ENCODE results near the gene SCN4B. TPM values are rescaled to one million over a fixed set of nuclear protein-coding genes. Genes with fewer than 3 reads are reported as not detected.

The SCN4B gene
- total RNA-seq, 1 experiment from 2014 or later = 1.6 TPM

- H3K36me3 Mint-ChIP-seq (ENCODE audit: insufficient read depth in 1 of 3, low read depth in 3 of 3) = peaks cover 0 to 4% (median 0%) of the 10 kb centered on the region in 3 experiments; a peak in 2 of 7 replicates
Observed at GRCh38 chr11:118084656-118085055, 68.0 kb downstream of the SCN4B start.

More at GRCh38 chr11:118084656-118085055, 68.0 kb downstream of the SCN4B start:
- H3K9ac ChIP-seq (ENCODE audit: extremely low read depth, insufficient read length, low read length) = no peak overlapping the region
- Mint-ChIP-seq H3K27me3 (ENCODE audit: low read depth) (peaks cover 21% of the 10 kb centered on the region), H3K4me3 (no peak overlapping the region), H3K4me1 (peaks cover 7 to 25% of the 10 kb centered on the region in 2 experiments), H3K27ac (no peak overlapping the region), H3K9me3 (peaks cover 0 to 9% of the 10 kb centered on the region in 2 experiments; a peak in 3 of 5 replicates)
- no peak overlapping the region for H4K8ac ChIP-seq (replicated peaks; ENCODE audit: insufficient read length, low read depth, low read length)
- no peak overlapping the region for H4K5ac ChIP-seq (ENCODE audit: insufficient read length, low read depth, low read length)
- H2BK5ac ChIP-seq (ENCODE audit: insufficient read length, low read length) = no peak overlapping the region
- no peak overlapping the region for H2AFZ ChIP-seq (ENCODE audit: low read length)
- H4K20me1 ChIP-seq (ENCODE audit: control insufficient read depth, insufficient read depth, insufficient read length) = no peaks in the 10 kb centered on the region
- H2BK20ac ChIP-seq (ENCODE audit: low read depth, low read length, poor library complexity, severe bottlenecking) = no peak overlapping the region
- H3K56ac ChIP-seq (ENCODE audit: insufficient read length, low read depth, low read length) = no peak overlapping the region
- H2AK5ac ChIP-seq (ENCODE audit: insufficient read length, low read length) = no peak overlapping the region
- H3T11ph ChIP-seq (ENCODE audit: low read length) = no peak overlapping the region
- DNase-seq = no peak
- no peak overlapping the region for H3K23ac ChIP-seq (ENCODE audit: insufficient read length, low read depth, low read length)
- no peaks in the 10 kb centered on the region for H3K23me2 ChIP-seq (ENCODE audit: insufficient read length, low read depth, low read length, poor library complexity, severe bottlenecking)
- H3K9me3 ChIP-seq (ENCODE audit: control insufficient read depth, low read depth, low read length) = no peaks in the 10 kb centered on the region
- H2BK120ac ChIP-seq (ENCODE audit: low read depth, low read length, poor library complexity, severe bottlenecking) = no peak overlapping the region
- no peak overlapping the region for H3K14ac ChIP-seq (ENCODE audit: insufficient read depth, low read length)
- no peak overlapping the region for H3K27ac ChIP-seq (ENCODE audit: insufficient read length, low read depth, low read length)
- H2BK15ac ChIP-seq (ENCODE audit: low read depth, low read length) = no peak overlapping the region
- H3K4ac ChIP-seq (ENCODE audit: low read depth, low read length) = no peak overlapping the region
- H3K79me1 ChIP-seq (ENCODE audit: insufficient read depth, low read depth, low read length, poor library complexity, severe bottlenecking) = no peaks in the 10 kb centered on the region
- H3K18ac ChIP-seq (ENCODE audit: insufficient read length, low read depth, low read length) = no peak overlapping the region
- no peak for TF ChIP-seq CTCF (conservative IDR thresholded peaks at IDR 0.05)
- no peak overlapping the region for H2BK12ac ChIP-seq (ENCODE audit: insufficient read length, low read depth, low read length)
- no peaks in the 10 kb centered on the region for H3K4me1 ChIP-seq (ENCODE audit: insufficient read depth, low read length)
- no peak overlapping the region for H3K4me2 ChIP-seq (ENCODE audit: insufficient read depth, insufficient read length, low read length)
- no peaks in the 10 kb centered on the region for H3K79me2 ChIP-seq (ENCODE audit: insufficient read depth, low read length)
- no peaks in the 10 kb centered on the region for H3K27me3 ChIP-seq (ENCODE audit: insufficient read depth, low read length)
- H4K91ac ChIP-seq (ENCODE audit: insufficient read length, low read depth, low read length) = no peak overlapping the region
